ENCODE data around the gene SNED1. TPM values are rescaled to one million over a fixed set of nuclear protein-coding genes. Genes with fewer than 3 reads are reported as not detected.

The SNED1 gene
- polyA plus RNA-seq, 12 donors = 1.6 to 7.1 (median 3.6) TPM; not detected in 1

DNA sequence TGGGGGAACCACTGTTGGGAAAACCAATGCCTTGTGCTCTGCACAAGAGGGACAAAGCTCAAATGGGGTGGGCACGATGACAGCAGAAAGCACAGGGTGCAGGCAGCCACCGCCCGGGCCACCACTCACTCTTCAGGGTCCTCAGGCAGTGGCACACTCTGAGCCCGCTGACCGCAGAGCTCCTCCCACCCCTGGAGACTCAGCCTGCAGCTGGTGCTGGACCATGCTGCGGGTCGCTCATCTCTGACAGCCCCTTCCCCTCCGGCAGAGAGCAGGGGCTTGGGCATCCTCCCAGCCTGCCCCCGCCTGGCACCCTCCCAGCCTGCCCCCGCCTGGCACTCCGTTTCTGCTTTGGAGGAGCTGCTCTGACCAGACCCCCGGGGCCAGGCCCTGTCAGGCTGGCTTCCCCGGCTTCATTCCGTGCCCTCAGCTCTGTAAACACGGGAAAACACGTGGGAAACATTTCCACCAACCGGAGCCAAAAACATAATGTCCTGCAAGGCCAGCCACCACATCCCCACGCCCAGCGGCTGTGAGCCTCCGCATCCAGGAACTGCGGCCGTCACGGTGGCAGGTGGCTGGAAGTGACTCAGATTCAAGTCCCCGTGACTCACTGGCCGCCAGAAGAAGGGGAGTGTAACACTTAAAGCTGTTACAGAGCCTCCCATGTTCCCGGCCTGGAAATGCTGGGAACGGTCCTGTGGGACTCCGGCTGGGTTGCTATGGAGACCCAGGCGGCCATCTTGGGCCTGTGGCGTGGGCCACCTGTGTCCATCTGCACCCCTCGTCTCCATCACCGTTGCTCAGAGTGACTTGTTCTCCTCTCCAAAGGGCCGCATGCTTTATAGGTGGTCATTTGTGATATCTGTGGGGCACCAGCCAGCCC is 6.8 kb upstream of the SNED1 start:
- peak; percentile 74 for DNase-seq

DNA sequence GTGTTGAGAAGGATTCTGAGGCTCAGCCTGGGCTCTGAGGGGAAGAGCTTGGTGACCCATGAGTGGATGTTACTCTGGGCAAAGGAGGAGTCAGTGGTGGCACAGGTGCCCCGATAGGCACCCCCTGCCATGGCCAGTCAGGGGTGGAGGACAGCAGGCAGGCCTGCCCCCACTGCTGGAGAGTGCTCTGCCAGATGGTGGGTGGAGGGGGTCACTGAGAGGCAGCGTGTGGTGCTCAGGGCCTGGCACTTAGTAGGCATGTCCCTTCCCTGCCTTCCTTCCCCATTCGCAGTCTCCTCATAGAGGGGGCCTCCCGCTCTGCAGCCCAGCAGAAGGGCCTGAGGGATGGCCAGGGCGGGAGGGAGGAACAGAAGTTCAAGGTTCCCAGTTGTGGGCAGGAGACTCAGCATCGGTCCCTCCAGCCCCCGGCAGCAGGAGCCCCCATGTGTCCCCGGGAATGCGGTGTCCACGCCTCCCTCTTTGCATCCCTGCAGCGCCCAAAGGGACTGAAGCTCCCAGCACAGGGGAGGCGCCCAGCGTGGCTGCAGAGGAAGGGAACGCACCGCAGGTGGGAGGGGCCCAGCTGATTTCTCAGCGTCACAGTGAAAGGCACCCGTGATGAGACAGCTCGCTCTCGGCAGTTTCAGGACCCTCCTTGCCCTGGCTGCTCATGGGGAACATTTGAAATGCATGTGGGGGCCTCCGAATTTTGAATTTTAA is 5.7 kb upstream of the SNED1 start:
- DNase-seq = no peak

DNA sequence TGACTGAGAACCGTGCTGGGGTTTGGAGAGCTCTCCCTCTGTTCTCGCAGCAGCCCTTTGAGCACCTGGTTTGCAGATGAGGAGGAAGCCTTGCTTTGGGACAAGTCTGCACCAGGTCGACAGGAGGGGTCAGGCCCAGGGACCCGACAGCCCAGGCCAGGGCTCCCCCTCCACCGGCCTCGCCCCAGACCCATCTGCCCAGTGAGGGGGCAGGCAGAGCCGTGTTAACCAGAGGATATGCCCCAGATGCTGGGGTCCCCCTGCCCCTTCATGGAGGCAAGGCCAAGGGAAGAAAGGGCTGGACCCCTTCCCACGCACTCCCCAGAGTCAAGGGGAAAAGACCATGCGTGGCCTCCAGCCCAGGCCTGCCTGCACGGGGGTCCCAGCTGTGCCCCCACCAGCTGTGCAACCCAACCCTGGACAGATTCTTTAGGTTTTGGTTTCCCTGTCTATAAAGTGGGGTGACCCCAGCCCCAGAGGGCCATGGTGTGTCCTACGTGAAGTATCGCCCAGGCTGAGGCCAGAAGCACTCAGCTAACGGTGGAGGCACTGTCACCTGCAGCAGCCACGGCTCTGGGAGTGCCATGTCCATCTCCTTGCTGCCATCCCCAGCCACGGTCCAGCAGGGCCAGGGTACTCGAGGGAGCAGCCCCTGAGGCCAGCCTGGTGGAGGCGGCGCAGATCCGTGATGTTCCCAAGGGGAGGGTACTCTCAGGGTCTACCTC is 4.8 kb upstream of the SNED1 start:
- DNase-seq = no peak

DNA sequence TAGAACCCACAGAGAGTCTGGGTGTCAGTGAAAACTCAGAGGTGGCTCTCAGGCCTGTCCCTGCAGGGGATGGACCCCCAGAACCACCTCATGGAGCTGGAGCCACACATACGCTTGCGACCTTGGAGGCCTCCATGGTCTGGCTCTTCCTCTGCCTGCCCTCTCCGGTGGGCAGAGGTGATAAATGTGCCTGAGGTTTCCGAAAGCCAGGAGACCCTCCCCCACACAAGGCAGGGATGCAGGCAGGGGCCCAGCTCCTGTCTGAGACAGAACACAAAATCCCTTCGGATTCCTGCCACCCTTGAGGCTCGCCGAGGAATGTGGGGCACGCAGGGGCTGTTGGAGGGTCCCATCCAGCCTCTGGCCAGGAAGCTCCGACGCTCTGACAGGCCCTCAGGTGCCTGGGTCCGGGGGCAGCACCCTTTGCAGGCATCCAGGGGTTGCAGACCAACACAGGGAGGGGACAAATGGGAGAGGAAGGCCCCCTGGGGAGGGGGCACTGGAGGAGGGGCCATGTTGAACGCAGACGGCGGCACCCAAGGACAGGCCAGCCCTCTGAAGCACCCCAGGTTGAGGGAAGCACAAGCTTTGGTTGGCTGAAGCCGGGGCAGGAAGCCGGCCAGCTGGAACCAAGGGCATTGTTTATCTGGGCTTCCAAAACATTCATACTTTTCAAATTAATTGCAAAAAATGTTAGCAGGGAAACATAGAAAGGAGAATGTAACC is 4.1 kb upstream of the SNED1 start:
- no peak for DNase-seq

DNA sequence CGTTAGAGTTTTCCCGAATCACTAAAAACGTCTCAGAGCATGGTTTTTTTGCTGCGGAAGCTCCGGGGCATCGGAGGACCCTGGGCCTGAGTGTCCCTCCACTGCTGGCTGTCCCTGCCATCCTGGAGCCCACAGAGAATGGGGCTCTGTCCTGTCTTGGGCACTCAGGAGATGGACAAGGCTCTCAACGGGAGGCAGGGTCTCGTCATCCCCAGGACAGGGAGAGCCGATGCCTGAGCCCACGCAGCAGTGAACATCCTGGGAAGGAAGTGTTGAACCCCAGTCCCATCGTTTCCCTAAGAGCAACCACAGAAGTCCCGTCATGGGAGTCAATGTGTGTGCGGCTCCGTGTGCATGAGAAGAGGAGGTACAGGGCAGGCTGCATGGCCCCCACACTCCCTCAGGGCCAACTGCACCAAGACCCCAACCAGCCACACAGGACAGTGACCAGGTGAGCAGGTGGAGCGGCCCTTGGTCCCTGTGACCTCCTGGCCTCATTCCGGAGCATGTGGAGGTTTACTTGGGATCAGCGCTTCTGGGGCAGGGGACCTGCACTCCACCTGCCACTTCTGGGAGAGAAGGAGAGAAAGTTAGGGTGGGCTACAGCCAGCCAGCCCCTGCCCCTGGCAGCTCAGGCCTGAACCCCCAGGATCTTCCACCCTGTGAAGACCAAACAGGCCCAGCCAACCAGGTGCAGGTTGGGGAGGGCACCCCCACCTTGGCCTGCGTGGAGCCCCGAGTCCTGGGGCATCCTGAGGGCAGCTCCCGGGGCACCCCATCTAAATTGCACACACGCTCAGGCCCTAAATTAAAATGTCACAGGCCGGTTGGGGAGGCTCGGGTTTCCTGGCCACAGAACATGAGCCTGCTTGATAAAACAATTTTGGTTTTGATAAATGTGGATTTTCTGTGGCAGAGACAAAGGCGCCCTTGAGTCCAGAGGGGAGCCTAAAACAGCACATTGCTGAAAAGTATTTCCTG is 3.1 kb upstream of the SNED1 start:
- DNase-seq = no peak

DNA sequence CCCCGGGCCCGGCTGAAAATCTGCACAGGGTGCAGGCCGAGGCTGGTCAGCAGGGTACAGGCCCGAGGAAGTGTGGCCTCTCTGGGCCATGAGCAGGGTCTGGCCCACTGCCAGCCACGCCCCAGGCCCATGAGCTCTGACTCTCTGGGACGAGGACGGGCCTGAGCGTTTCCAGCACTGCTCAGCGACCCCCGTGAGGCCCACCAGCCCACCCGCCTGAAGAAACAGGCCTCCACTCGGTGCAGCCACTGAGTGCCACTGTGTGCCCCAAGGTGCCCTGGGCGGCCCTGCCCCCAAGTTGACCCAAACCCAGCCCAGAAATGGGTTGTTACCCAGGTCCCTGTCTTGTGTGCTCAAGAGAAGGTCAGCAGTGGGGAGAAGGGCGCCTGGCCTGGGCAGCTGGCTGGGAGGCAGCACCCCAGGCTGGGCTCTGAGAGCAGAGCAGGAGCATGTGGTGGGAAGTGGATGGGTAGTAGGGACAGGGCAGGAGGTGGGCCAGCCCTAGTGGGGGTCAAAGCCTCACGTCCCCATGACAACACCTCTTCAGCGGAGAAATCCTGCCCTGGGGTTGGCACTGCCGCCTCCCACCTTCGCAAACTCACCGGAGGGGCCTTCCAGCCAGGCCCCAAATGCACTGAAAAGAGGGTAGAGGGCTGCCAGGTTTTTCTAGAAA is 2.1 kb upstream of the SNED1 start:
- no peak for DNase-seq

DNA sequence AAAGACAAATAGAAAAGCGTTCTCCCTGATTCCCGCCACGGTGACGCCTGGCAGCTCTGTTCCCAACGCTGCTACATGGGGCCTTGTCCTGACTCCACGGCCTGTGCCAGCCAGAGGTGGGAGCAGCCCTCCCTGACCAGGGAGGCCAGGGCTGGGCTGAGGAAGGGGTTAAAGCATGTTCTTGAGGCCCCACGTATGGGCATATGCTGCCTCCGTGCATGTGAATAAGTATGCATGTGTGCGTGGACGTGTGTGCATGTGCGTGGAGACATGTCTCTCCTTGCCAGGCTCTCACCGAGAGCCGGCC is 1.6 kb upstream of the SNED1 start:
- no peak for DNase-seq

DNA sequence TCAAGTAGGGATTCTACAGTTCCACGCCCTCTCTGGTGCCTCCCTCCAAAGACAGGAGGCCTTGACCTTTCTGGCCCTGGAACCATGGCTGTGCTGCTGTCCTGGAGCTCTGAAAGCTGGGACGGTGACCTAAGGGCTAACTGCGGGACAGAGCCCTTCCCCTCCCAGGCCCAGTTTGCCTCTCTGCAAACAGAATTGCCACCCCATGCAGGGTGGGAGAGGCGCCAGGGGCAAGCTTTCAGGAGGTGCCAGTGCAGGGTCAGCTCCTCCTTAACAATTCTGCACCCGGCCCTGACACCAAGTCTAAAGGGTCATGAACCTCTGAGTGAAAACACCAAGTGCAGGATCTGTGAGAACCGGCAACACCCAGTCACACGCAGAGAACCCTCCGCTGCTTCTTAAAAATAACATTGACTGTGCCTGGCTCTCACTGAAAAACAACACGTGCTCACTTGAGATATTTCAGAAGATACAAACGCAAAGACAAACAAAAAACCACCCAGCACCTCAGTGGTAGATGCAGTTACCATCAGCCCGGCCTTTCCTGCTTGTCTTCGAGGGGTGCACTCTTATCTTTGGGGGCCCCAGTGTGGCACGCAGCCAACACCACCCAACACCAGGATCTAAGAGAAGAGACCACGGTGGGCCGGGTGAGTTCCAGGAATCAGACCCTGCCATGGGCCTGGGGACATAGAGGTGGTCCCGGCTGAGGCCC is 1.1 kb upstream of the SNED1 start:
- DNase-seq = no peak

DNA sequence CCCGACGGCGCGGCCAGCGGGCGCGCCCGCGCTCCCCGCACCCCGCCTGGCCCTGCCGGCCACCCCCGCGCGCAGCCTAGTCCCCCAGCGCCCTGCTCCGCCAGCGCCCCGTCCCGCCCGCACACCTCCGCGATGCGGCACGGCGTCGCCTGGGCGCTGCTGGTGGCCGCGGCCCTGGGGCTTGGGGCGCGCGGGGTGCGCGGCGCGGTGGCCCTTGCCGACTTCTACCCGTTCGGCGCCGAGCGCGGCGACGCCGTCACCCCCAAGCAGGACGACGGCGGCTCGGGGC is 232 bp downstream of the SNED1 start:
- no peak for DNase-seq

DNA sequence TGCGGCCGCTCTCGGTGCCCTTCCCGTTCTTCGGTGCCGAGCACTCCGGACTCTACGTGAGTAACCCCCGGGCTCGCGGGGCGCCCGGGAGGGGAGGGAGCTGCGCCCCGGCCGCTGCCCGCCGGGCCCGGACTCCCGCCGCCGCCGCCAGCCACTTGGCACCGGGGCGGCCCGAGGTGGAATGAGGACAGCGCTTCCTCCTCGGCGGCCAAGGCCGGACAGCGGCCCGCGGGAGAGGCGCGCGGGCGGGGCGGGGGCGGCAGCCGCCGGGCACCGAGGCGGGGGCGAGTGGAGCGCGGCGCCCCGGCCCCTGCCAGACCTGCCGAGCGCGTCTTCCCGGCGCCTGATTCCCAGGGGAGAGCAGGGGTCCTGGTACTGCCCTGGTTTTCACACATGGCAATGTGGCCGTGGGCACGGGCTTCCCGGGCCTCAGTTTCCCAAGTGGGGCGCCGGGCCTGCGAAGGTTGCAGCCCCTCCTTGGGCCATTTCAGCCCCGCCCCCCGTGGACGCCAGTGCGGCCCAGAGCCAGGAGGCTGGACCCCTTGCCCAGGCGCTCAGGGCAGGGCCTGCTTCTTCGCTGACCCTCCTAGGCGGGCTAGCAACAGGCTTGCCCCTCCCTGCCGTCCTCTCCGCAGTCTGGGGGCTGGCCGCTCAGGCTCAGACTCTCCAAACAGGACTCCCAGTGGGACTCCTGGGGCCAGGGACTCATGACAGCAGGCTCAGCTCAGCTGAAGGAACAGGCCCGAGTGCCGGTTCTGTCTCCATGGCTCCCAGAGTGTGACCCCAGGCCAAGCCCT is 775 bp downstream of the SNED1 start:
- DNase-seq = no peak

DNA sequence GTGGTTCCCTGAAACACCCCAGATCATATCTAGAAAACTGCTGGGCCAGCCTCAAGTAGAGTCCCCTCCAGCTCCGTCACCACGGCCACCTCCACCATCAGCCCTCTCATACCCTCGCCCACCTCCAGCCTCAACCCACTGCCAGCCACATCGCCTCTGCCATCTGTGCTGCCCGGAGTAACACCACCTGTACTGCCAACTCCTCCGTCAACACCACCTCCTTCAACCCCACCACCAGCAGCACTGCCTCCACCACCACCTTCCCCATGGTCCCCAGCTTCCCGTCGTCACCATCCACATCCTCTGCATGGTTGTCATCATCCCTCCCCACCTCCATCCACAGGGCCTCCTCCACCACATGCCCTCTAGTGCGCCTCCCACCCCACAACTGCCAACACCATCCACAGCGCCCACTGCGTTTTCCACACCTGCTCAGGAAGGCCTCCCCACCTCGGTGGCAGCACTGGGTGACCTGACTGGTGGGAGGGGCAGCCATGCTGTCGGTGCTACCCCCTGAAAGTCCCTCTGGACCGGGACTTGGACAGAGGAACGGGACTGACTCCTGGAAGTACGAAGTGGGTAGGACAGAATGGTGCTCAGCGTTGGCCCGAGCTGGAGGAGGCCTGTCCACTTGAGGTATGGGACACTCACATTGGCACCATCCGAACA is 1.6 kb downstream of the SNED1 start:
- DNase-seq = no peak

DNA sequence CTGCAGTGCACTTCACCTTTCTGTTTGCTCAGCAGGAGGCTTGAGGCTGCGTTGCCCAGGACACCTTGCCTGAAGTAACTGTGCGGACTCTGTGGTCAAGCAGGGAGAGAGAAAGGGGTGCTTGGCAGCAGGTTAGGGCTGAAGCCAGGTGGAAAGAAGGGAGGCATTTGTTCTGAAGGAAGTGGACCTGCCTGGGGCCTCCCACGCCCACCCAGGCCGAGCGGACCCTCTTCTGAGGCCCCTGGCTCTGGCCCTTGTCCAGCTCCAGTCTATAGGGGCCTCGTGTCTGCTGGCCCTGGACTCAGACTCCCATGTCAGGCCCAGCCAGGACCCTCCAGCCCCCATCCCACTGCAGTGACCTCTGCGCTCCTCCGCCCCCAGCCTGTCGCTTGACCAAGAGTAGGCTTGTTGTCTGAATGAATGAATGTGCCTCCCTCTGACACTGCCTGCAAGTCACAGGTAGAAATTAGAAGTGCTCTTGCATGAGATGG is 2.5 kb downstream of the SNED1 start:
- DNase-seq = no peak

DNA sequence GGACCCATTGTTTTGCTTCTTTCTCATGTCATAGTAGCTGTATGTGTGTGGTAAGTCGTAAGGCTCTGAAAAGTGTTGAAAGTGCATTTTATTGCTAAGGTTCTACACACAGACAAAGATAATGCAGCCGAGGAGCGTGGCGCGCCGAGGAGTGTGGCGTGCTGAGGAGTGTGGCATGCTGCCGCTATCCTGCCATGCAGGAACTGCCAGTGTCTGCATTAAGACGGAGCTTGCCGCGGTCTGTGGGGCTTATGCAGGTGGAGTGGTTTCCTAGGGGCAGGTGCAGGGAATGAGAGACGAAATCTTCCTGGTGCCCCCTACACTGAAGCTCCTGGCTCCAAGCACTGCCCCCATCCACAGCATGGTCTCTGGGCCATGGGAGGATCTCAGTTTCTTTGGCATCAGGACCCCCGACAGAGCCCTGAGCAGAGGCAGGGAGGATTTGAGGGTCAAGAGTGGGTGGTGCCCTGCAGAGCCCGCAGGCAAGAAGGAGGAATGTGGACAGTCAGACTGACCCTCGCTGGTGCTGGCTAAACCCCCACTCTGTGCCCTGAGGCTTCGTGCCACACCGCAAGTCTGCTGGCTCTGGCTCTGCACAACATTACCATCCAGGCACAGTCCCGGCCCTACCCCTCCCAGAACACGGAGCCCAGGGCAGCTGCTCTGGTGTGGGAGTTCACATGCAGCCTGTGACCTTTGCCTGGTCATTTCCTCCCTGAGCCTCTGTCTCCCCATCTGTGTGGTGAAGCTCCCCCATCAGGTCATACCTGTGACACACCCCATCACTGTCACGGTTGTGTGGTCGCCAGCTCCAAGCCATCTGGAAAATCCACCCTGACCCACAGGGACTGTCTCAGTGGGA is 3.2 kb downstream of the SNED1 start:
- DNase-seq = no peak

DNA sequence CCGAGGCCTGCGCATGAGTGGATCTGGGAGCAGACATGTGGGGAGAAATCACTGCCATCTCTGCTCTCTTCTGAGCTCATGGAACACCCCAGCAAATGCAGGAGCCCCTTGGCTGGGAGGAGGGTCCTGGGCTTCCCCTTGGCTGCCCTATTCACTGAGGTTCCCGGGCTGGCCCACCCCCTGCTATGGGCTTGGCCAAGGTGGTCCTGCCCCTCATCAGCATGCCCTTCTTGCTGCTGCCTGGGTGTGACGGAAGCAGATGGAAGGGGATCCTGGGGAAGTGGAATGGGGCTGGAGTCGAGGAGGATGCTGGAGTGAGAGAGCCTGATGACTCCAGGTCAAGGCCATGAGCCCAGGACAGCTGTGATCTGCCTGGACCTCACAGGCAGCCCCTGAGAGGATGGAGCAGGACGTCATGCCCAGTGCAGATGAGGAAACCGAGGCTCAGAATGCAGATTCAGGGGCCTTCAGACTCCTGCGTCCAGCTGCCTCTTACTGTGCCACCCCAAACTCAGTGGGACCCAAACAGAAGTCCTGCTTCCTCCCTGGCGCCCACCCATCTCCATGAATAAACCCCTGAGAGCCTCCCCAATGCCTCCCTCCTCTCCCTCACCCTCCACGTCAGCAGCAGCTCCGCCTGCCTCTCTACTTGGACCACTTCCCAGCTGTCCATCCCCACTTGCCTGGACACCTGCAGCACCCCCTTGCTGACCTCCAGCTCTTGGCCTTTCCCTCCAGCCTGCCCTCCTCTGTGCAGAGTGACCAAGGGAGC is 4.0 kb downstream of the SNED1 start:
- DNase-seq = no peak

DNA sequence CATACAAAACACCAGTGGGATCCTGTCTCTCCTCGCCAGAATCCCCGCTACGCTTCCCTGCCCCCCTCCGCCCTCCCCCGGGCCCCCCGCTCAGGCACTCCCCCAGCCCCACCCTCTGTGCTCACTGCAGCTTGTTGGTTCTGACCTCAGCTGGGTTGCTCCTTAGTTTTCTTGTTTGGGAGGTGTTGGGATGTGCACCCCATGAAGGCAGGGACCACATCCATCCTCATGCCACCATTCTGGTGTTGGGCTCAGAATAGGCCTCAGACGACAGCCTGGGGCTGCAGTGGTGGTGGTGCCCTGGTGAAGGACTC is 4.6 kb downstream of the SNED1 start:
- no peak for DNase-seq

DNA sequence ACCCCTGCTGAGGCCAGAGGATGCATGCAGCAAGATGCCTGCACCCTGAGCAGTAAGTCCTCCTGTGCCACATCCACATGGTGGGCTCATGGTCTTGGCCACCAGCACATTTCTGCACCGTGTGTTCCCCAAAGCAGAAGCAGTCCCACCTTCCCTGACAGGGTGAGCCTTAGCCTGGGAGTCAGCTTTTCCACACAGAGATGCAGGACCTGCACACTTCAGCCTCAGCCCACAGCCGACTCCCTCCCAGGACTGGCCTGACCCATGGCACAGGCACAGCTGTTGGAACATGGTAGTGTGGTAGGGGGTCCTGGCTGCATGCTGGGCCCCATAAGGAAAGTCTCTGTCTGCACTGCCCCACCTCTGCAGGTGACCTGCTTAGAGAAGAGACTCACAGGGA is 5.0 kb downstream of the SNED1 start:
- no peak for DNase-seq
